Thoracic aorta (tissue), 2 donors: Measurements from ENCODE around the gene COPZ1. TPM values are rescaled to one million over a fixed set of nuclear protein-coding genes. Genes with fewer than 3 reads are reported as not detected.

Experiments
- ATAC-seq: fragments of 150-250 bp; one replicate; pipeline ENCODE4 v1.8.0; 2017; ENCODE audit warnings: low read depth; ENCODE audit not compliant: insufficient number of reproducible peaks, low FRiP score
- DNase-seq: peaks from one replicate; pipeline ENCODE4 v3.0.0-alpha.2; 2020; ENCODE audit warnings: low spot score
- H3K27ac ChIP-seq, 2 donors: fragments of 200-600 bp; sonication (generic); 1 replicate in 1 of 2; 2 replicates in 1 of 2; pipeline ENCODE4 v1.5.1; 2016; ENCODE audit warnings: mild to moderate bottlenecking in 2 of 2, moderate library complexity in 2 of 2
- H3K27me3 ChIP-seq: fragments of 200-600 bp; sonication (generic); replicated peaks from 2 replicates; pipeline ENCODE4 v1.6.0; 2016; ENCODE audit warnings: mild to moderate bottlenecking; ENCODE audit not compliant: insufficient read depth
- H3K36me3 ChIP-seq: fragments of 200-600 bp; sonication (generic); one replicate; pipeline ENCODE4 v1.5.1; 2016
- H3K4me1 ChIP-seq, 2 donors: fragments of 200-600 bp; sonication (generic); 1 replicate in 1 of 2; 2 replicates in 1 of 2; pipeline versions ENCODE4 v1.5.1 to v1.6.0; 2016; ENCODE audit warnings: low read depth in 2 of 2, mild to moderate bottlenecking in 1 of 2; ENCODE audit not compliant: control insufficient read depth in 1 of 2
- H3K4me3 ChIP-seq: fragments of 200-600 bp; sonication (generic); 2 replicates; pipeline ENCODE4 v1.5.1; 2016; ENCODE audit warnings: mild to moderate bottlenecking
- H3K9me3 ChIP-seq: fragments of 200-600 bp; sonication (generic); 2 replicates; pipeline ENCODE4 v1.5.1; 2016
- CTCF ChIP-seq: fragments of 200-600 bp; sonication (generic); IDR thresholded peaks from one replicate; pipeline ENCODE4 v1.5.1; 2019; ENCODE audit warnings: antibody characterized with exemption
- total RNA-seq, 2 donors: library from RNA; depleted of rRNA; stranded (reverse); fragments of >200 nt; gene quantifications; one replicate each; pipeline versions ENCODE4 v1.1.0 to v1.2.3, GENCODE V29; 2016

Gene COPZ1
- total RNA-seq, 2 donors from 2014 or later = 38.7 to 59.4 TPM

GRCh38 chr12:54394281-54394719 lies 69.4 kb downstream of the COPZ1 start:
- Histone ChIP-seq H3K9me3 (no peaks in the 10 kb centered on the region), H3K27ac (no peak overlapping the region), H3K4me3 (no peak overlapping the region), H3K27me3 (no peaks in the 10 kb centered on the region), H3K4me1 (peaks cover 0 to 14% of the 10 kb centered on the region in 2 donors), H3K36me3 (peaks cover 51% of the 10 kb centered on the region)
- TF ChIP-seq CTCF = peak; percentile 62
- ATAC-seq = no peak
- DNase-seq = no peak

DNA sequence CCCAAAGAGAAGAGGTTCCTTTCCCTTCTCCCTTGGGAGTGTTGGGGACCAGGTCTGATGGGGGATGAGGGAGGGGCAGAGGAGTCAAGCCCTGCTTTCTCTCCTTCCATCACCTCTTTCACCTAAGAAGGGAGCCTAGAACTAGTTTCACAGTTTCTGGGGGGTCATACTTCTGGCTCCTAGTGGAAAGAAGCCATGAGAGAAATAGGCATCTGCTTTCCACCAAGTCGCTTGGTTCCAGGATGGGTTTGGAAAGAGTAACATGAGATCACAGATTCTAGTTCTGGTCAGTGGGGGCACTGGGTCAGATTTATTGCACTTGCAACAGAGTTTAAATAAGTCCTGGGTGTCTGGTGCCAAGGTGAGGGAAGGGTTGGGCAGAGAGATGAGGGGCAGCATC lies 70.1 kb downstream of the COPZ1 start:
- ATAC-seq = no peak
- H3K27ac ChIP-seq = peak overlapping the region in 1 of 2 donors; percentile 62

DNA sequence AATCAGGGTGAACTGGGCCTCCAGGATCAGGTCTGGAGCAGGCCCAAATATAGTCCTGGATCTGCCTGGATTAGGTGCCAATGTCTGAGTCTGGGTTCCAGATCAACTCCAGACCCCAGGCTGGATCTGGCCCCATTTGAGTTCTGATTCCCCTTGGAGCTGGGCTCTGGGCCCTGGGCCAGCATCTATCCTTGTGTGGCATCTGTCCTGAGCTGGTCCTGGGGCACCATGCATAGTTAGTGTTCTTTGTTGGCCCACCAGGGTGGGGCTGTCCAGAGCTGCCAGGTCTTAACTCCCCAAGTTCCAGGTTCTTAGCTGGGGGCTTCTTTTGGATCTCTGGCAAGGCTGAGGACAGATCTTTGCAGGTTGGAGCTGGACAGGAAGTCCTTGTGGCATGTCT lies 70.6 kb downstream of the COPZ1 start:
- peaks cover 0 to 14% of the 10 kb centered on the region in 2 donors for H3K4me1 ChIP-seq

More for the DNA sequence above, 70.1 kb downstream of the COPZ1 start:
- no peak for TF ChIP-seq CTCF
- no peak for DNase-seq
- Histone ChIP-seq H3K36me3 (peaks cover 58% of the 10 kb centered on the region), H3K27me3 (no peaks in the 10 kb centered on the region), H3K4me1 (peaks cover 0 to 14% of the 10 kb centered on the region in 2 donors), H3K9me3 (no peaks in the 10 kb centered on the region), H3K4me3 (no peak overlapping the region)

DNA sequence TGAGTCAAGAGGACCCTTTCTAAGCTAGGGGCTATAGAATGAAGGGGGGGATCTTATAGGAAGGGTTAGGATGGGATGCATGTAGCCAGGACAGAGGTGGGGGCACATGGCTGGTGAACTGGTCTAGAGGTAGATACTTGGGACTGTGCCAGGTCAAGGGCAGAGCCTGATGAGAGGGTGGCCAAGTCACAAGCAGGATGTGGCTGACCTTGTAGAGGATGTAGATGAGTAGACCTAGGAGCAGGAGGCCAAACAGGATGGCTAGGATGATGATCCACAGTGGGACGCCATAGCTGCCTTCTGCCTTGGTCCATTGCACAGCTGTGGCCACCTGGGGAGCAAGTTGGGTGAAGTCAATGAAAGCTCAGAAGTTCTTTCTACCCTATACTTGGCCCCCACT lies 72.2 kb downstream of the COPZ1 start:
- no peaks in the 10 kb centered on the region for H3K27me3 ChIP-seq
- ATAC-seq = no peak
- H3K4me1 ChIP-seq = peaks cover 0 to 8% of the 10 kb centered on the region in 2 donors
- H3K36me3 ChIP-seq = peaks cover 79% of the 10 kb centered on the region
- H3K27ac ChIP-seq = no peak overlapping the region
- no peak for DNase-seq
- no peak for TF ChIP-seq CTCF
- no peaks in the 10 kb centered on the region for H3K9me3 ChIP-seq
- no peak overlapping the region for H3K4me3 ChIP-seq

More for the DNA sequence above, 70.6 kb downstream of the COPZ1 start:
- H3K27ac ChIP-seq = no peak overlapping the region
- peaks cover 63% of the 10 kb centered on the region for H3K36me3 ChIP-seq
- no peak for DNase-seq
- H3K9me3 ChIP-seq = no peaks in the 10 kb centered on the region
- TF ChIP-seq CTCF = no peak
- H3K4me3 ChIP-seq = no peak overlapping the region
- no peak for ATAC-seq
- no peaks in the 10 kb centered on the region for H3K27me3 ChIP-seq

DNA sequence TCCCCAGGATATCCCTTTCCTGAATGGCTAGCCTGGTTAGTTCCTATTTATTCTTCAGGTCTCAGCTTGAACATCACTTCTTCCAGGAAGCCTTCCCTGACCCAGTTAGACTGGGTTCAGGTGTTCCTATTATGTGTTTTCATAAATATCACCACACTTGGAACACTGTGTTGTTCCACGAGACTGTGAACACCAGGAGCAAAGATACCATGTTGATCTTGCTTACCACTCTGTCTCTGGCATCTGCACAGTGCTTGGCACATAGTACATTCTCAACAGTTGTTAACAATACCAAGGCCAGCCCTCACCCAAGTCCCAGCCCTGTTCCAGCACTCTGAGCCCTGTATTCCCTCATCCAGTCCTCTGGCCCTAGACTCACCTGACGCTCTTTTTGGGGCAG lies 73.3 kb downstream of the COPZ1 start:
- Histone ChIP-seq H3K4me3 (no peak overlapping the region), H3K27me3 (no peaks in the 10 kb centered on the region), H3K9me3 (no peaks in the 10 kb centered on the region), H3K27ac (no peak overlapping the region), H3K36me3 (peaks cover 90% of the 10 kb centered on the region), H3K4me1 (no peaks in the 10 kb centered on the region)
- no peak for TF ChIP-seq CTCF
- no peak for ATAC-seq
- no peak for DNase-seq
